ENCODE data around the gene TGFBI.
A peak's percentile ranks its signal among the peaks of the same experiment; 100 is the strongest.

Gene TGFBI

GRCh38 chr5:136025900-136026299 lies 2.9 kb upstream of the TGFBI start:
- peak; percentile 35 for DNase-seq (ENCODE audit: low spot score)

- no peak for DNase-seq (ENCODE audit: low spot score)
Observed at GRCh38 chr5:136026636-136027035, 2.2 kb upstream of the TGFBI start.

DNA sequence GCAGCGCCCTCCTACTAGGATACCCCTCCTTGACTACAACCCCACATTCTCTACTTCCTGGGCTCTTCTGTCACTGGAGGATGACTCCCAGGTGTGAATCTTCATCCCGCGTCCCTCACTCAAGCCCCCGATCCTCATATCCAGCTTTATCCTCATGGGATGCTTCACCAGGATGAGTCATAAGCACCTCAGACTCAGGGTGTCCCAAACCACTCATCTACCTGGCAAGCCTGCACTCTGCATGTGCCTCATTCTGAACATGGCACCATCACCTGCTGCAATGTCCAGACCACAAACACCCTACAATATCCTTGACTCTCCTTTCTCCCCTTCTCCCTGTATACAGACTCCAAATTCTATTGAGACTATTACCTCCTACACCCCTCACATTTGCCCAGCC lies 1.5 kb upstream of the TGFBI start:
- DNase-seq (ENCODE audit: low spot score) = no peak

GRCh38 chr5:136028090-136028489 lies 698 bp upstream of the TGFBI start:
- no peak for DNase-seq (ENCODE audit: low spot score)

DNA sequence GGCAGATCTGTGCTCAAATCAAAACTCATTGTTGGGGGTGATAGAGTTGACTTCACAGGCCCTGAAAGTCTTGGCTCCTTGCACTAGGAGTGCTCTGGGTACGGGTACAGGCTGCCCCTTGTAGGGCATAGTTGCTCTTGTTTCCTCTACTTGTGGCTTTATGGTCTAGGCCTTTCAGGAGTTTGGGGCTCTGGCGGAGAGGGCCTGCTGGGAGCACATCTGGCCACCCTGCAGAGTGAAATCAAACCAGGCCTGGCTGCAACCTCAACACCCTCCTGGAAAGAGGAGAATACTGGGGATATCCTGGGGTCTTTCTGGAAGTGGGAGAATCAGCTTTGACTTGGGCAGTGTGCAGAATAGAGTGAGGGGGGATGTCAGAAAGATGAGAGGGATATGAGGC lies 1.5 kb downstream of the TGFBI start:
- DNase-seq (ENCODE audit: low spot score) = no peak

DNA sequence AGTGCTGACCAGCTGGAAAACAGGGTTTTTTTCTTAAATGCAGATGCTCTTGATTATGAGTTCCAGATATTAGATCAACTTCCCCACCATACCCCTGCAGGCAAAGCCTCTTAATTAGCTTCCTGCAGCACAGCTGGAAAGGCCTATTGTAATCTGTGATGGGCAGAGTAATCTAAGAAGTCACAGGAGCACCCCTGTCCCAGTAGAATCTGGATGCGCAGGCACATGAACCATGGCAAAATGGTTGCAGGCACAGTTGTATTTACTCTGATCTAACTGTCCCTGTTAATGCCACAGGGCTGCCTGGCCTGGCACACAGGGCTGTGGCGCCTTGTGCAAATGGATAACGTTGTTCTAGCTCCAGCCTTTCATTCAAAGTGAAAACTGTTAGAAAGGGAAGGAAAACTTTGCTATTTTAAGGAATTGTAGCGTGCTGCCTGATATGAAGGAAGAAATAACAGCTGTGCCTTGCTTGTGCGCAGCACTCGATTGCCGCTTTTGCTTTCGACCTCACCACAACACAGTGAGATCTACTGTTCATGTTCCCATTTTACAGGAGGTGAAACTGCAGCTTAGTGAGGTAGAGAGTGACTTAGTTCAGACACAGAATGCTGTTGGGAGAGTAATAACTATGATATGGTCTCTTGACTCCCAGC lies 2.3 kb downstream of the TGFBI start:
- DNase-seq (ENCODE audit: low spot score) = no peak

DNA sequence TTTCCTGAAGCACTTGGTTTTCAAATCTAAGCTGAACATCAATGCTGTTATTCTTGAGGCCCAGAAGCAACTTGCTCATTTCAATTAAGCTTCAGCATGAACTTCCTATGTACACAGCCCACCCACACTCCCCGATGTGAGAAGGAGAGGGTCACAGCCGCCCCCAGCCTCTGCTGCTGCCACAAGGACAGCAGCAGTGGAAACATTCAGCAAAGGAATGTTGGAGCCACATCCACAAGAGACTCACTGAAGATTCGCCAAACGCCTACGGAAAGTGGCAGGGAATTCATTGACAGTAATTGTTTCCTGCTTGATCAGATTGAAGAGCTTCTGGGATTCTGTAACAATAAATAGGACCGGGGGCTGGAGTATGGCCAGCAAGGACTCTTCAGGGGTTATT lies 2.9 kb downstream of the TGFBI start:
- DNase-seq (ENCODE audit: low spot score) = no peak

DNA sequence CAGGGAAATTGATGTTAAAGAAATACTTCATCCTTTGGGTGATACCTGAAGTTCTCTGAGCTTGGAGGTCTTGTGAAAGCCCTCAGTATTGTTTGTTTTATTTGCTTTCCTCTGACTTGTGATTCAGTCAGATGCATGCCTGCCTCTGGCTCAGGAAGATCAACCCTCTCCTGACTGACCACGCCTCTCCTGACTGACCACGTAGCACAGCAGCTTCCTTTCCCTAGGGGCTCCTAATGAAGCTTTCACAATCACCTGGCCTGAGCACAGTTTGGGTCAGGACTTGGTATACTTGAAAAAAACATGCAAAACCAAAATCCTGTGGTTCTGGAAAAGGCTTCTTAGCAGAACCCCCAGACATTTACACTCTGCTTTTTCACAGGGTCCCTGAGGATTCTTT lies 3.8 kb downstream of the TGFBI start:
- no peak for DNase-seq (ENCODE audit: low spot score)

GRCh38 chr5:136033234-136033633 lies 4.4 kb downstream of the TGFBI start:
- no peak for DNase-seq (ENCODE audit: low spot score)

- no peak for DNase-seq (ENCODE audit: low spot score)
Observed at GRCh38 chr5:136033848-136034247, 5.1 kb downstream of the TGFBI start.

DNA sequence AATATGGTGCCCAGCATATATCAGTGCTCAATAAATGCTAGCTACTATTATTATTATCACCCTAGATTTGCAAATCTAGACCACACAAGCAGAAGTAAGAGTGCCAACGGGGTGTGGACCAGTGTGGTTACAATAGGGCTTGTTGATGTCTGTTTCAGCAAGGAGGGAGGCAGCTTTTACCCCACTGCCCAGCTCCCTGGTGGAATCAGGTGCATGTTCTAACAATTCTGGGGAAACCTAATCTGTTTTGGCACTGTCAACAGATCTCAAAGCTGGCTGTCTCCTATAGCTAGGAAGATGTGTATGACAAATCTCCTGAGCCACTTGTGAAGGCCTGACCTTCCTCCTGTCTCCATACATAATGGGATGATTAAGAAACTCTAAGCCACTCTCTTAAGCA lies 5.7 kb downstream of the TGFBI start:
- DNase-seq (ENCODE audit: low spot score) = no peak

DNA sequence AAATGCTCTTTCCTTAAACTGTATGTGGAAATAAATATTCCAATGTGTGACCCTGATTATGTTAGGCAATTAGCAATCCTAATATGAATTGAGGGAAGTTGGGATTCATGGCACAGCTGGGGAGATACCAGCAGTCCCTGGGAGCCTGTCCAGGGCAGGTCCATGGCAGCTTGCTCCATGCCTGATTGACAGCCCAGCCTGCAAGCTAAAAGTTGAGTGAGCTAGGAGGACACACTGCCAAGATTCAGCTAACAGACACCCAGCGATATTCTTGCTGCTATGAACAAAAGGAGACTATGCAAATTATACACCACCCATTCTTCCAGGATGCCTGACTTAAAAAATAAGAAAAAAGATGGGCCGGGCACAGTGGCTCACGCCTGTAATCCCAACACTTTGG lies 6.2 kb downstream of the TGFBI start:
- DNase-seq (ENCODE audit: low spot score) = no peak

GRCh38 chr5:136035837-136036236 lies 7.0 kb downstream of the TGFBI start:
- no peak for DNase-seq (ENCODE audit: low spot score)

- DNase-seq (ENCODE audit: low spot score) = no peak
Observed at GRCh38 chr5:136036293-136036911, 7.6 kb downstream of the TGFBI start.

GRCh38 chr5:136037001-136037705 lies 8.4 kb downstream of the TGFBI start:
- no peak for DNase-seq (ENCODE audit: low spot score)

- DNase-seq (ENCODE audit: low spot score) = no peak
Observed at GRCh38 chr5:136038635-136039034, 9.8 kb downstream of the TGFBI start.

GRCh38 chr5:136039202-136039601 lies 10.4 kb downstream of the TGFBI start:
- no peak for DNase-seq (ENCODE audit: low spot score)

DNA sequence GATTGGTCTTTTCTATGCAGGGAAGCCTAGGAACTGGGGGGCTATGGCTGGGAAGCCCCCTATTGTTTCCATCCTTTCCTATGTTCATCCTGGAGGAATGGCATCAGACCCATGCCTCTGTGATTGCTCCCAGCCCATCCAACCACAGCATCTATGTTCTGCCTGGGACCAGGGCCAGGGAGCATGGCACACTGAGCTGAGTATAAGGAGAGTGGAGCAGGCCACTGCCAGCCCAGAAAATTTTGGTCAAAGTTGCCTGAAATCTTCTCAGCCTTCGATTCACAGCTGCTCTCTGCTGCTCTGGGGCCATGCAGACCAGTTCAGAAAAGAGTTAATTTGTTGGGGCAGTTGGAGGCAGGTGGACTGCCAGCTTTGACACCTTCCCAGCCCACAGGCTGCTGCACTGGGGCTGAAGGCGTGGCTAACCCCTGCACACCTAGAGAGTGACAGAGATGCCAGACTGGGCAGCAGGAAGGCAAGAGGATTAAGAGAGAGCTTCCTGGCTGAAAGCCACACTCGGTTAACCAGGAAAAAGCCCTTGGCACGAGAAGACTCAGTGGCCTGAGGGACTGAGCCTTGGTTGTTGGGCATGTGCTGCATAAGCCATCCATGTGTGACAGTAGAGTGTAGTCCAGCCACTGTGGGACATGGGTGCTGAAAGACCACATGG lies 12.1 kb downstream of the TGFBI start:
- no peak for DNase-seq (ENCODE audit: low spot score)

GRCh38 chr5:136042156-136042555 lies 13.4 kb downstream of the TGFBI start:
- DNase-seq (ENCODE audit: low spot score) = no peak

GRCh38 chr5:136042665-136043121 lies 13.9 kb downstream of the TGFBI start:
- DNase-seq (ENCODE audit: low spot score) = no peak

GRCh38 chr5:136043551-136043950 lies 14.8 kb downstream of the TGFBI start:
- DNase-seq (ENCODE audit: low spot score) = no peak

DNA sequence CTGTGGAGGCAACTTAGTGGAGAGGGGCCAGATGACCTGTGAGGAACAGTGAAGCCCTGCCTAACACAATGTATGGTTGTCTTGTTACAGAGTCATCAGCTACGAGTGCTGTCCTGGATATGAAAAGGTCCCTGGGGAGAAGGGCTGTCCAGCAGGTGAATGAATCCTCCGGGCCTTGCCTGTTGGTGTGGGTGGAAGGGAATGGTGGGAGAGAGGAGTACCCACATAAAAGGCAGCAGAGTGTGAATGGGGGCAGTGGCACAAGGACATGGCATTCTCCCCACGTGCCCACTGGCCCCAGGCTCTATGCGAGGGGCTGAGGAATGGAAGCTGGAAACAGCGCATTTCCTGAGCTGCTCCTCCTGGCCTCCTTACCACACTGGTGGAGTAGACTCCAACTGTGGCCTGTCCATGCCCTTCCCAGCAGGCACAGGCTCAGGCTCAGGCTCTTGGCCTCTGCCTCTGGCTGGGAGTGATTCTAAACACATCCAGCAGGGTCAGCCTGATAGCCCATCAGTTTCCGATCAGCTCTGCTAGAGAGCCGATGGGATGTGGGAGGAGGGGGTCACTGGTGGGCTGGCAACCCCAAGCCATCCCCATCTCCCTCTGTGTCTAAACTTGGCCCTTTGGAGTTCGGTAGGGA lies 15.3 kb downstream of the TGFBI start:
- no peak for DNase-seq (ENCODE audit: low spot score)
